ENCODE results near the gene TANGO6.

- no peak for TF ChIP-seq CTCF (IDR thresholded peaks at IDR 0.05)
- TF ChIP-seq EZH2phosphoT487 (IDR thresholded peaks at IDR 0.05), result no peak
Measured at GRCh38 chr16:68954911-68955635, 111.7 kb downstream of the TANGO6 start.
